Activated CD8-positive, alpha-beta memory T cell treated with anti-CD3 and anti-CD28 coated beads, Interleukin-2, amount 50 U/mL, for 1 hour (primary cell): ENCODE measurements around the gene KY.

Experiments
- DNase-seq: peaks from one replicate; pipeline ENCODE4 v3.0.0-alpha.2; 2020; ENCODE audit errors: extremely low read depth

Gene KY

DNA sequence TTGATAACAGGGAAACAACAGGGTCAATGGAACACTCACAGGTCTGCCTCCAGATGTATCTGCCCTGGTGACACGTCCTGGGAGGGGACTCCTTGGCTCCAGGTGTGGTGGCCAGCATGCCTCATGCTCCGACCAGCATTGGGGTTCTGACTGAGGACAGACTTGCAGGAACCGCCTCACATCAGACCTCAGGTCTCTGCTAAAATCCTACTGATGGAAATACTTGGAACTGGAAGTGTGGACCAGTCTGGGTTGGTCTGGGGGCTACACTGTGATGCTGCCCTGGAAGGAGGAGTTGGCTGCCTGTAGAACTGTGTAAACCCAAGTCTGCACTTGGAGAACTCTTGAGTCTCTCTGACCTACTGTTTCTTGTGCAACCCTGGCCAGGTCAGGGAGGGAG is 17.1 kb upstream of the KY start:
- DNase-seq, result no peak

DNA sequence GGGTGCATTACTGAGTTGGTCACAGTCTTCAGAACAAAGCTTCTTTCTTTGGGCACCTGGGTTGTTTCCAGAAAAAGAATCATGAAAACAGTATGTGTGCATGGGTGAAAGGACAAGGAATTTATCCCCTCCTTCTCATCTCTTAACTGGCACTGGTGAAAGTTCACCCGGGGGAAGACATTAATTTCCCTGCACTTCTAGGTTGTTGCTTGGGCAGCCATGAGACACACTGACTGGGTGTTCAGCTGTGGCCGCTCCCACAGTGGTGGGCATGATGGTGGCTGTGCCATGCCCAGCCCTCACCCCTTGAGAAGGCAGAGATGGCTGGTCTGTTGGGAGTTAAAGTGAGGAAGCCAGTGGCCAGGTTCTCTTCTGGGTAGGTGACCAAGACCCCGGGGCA is 16.6 kb upstream of the KY start:
- no peak for DNase-seq

- DNase-seq, result no peak
Measured at GRCh38 chr3:134666885-134667284, 16.1 kb upstream of the KY start.

DNA sequence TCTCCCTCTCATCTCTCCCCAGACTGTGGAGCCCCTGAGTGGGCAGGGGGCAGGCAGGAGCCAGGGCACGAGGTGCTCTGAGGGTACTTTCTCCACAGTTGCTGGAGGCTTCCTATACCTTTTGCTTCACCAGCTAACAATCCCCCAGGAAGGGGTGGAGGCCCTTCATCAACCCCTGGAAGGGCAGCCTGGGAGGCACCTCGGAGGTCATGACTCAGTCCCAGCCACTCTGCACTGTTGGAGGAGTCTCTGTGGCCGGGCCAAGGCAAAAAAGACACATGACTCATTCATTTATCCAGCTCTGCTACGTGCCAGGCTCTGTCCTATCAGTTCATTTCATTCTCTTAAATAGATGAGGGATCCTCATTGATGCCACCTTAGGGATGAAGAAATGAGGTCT is 15.6 kb upstream of the KY start:
- DNase-seq, result no peak

GRCh38 chr3:134666052-134666451 is 15.2 kb upstream of the KY start:
- no peak for DNase-seq

- no peak for DNase-seq
Measured at GRCh38 chr3:134665243-134665642, 14.4 kb upstream of the KY start.

- no peak for DNase-seq
Measured at GRCh38 chr3:134663721-134664456, 13.1 kb upstream of the KY start.

- no peak for DNase-seq
Measured at GRCh38 chr3:134660046-134660441, 9.2 kb upstream of the KY start.

DNA sequence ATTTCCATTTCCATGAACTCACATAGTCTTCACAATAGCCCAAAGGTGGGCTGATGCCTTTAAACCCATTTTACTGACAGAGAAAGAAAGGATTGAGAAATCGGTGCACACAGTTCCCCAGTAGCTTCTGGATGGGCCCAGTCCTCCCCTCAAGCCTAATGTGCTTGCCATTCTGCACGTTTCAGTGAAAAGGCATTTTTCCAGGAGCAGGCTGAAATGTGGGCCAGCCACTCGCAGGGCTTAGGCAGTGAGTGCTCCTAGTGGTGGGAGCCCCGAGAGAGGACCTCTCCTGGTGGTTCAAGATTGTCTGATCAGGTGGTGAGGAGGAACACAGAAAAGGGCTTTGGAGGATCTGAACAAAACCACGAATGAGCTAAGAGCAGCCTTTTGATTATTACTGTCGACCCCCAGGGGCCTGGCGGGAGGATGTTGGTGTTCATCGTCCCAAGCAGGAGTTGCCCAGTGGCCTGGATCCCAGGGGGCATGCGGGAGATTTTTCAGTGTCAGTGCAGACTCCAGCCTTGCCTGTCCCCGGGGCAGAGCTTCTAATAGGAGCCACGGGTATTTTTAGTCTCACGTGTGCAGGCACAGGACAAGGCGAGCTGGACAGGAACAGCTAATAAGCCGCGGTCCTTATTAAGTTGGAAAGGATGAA is 8.7 kb upstream of the KY start:
- no peak for DNase-seq

DNA sequence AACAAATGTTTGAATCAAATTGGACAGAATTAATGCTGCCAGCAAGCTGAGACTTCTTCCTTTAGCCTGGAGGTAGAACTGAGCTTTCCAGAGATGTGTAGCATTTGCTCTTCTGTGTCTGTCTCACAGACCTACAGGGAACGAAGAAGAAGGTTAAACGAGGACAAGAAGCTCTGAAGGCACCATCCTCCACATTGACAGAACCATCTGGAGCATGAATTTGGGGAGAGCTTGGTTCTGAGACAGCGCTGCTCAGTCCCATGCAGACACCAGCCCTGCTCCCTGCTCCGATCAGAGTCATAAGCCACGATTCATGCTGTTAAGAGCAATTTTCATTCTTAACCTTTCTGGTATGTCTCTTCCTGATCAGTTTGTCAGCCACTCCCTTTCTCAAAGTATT is 7.7 kb upstream of the KY start:
- no peak for DNase-seq

DNA sequence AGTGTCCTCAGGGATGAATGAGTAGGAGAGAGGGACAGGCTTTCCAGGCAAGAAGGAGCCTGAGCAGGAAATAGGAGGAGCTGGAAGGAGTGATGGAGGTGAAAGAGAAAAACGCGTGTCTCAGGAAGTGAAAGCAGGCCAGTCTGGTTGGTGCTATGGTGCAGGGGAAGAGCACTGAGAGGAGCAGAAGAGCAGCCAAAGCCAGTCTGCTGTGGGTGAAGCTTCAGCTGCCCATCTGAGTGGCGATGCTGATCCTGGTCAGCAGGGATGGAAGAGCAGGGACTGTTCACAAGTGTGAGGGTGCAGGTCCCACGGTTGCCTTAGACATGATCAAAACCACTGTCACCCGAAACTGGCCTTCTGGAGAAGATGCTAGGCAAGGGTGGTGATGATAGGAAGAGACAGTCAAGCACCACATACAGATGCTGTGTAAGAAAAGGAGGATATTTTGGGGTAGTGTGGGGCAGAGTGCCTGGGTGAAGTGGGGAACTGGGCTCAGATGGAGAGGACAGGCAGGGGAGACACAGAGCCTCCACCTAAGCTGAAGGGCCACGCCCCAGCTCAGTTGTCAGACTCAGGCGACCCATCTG is 5.5 kb upstream of the KY start:
- DNase-seq, result no peak

- no peak for DNase-seq
Measured at GRCh38 chr3:134655706-134656105, 4.9 kb upstream of the KY start.

DNA sequence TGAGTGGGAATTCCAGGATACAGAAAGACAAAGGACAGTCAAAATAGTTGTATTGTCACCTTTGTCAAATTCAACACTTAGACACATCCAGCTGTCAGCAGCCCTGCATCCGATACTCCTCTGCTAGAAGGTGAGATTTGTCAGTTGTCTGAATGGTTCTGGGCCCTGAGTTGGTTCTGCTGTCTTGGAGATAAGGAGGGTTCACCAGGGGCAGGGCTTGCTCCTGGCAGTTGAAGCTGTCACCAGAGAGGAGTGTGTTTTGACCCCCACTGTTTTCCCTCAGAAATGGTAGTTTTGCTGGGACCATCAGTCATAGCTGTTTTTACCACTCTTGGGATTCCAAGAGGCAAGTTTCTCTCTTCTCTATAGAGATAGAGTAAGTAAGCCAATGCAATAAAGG is 3.2 kb upstream of the KY start:
- DNase-seq, result no peak

DNA sequence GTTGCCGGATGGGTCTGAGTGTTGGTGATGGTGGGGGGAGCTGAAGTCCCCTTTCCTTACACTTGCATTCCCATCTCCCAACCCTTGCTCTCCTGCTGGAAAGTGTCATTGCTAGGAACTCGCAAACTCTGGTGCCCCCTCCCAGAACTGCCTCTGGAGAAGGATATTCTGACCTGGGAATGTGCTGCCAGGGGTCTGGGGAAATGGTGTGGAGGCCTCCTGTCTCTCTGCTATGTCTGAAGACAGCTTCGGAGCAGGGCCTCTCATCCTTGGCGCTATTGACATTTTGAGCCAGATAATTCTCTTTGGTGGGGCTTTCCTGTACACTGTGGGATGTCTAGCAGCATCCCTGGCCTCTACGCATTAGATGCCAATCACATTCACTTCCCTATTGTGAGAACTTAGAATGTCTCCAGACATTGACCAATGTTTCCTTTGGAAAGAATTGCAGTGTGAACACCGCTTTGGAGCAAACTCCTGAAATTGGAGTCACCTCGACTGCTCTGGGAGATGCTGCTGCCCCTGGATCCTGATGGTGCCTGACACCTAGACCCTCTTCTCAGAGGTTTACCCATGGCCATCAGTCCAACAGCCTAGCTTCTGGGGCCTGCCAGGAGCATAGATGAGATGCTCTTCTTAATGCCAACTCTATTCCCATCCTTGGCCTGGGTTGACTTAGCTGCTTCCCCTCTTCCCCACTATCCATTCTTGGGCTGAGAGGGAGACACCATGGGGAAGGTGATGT is 2.2 kb upstream of the KY start:
- no peak for DNase-seq

GRCh38 chr3:134652409-134652831 is 1.6 kb upstream of the KY start:
- no peak for DNase-seq

DNA sequence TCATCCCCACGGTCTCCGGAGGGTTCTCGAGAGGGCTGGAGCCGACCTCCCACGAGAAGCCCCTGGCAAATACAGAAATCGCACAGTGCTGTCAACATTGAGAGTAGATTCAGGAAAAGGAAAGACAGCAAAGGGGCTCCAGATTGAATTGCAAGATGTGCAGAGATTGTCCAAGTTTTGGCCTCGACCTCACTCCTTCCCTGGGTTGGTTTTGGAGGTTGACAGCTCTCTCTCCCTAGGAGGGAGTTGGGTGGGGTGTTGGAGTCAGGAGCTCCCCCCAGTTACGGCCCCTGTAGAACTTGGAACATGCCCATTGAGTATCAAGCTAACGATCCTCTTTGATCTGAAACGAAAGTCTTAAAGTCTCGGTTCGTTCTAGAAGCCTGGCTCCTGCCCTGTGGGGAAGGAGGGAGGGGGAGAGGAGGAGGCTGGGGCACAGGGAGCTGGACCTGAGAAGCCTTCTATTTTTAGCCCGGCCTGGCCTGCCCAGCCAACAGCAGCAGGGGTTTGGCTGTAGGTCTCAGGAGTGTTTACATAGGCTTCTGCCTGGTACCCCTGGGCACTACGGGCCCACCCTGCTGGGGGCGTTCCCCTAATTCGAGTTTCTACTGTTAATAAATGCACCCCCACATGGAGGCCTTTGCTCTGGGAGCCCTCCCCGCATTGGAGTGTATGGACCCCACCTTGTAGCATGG is 672 bp upstream of the KY start:
- DNase-seq, result no peak

DNA sequence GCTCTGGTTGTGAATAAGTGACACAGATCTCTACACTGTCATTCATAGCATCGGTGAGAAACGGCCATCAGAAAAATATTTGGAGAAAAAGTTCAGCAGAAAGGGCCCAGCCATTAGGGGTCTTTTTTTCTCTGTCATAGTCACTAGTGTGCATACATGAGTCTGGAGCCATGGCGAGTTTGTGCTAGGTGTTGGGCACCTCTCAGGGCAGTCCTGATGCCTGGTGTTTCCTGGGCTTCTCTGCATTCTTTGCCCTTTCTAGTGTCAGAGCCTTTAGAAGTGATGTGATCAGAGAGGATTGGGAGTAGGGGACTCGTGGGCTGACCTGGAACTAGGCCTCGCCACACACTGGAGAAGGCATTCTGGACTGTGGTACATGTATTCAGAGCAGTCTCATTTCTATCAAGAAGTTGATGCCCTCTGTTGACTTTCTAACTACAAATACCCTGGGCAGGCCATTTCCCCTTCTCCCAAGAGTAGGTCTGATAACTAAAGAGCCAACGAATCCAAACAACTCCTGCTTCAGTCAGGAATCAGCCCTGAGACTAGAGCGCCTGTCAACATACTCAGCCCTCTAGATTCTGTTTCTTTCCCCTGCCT is 1.6 kb downstream of the KY start:
- no peak for DNase-seq

DNA sequence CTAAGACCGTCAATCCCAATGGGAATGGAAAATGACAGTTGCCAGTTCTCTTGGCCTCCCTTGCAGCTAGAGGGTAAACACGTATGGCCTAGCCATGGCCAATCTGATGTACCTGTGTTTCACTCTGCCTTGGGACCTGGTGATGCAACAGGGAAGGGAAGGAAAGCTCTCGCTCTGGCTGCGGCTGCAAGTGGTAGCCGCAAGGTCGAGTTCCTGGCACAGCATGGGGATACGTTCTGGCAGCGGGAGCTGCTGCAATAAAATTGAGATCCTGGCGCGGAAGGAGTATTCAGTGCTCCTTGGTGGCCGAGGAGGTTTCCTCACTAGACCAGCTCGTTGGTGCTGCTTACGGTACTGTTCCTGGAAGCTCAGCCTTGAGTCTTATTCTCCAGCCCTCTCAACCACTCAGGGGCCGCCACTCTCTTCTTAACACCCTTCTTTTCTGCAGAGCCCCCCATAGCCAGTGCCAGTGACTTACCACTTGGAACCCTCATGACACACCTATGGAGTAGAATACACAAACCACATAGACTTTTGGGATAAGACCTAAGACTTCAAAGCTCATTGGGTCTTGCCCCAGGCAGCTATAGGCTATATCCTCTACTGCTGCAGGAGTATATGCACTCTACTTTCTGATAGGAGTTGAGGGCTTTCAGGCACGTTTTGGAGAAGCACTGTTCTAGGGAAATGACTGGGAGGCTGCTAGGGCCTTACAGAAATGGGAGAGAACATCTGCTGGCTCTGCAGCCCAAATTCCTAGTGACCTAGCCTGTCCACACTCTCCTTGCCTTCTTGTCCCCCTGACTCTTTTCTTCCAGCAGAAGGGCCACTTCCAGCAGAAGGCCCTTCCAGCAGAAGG is 2.7 kb downstream of the KY start:
- DNase-seq, result no peak

GRCh38 chr3:134646086-134646485 is 4.7 kb downstream of the KY start:
- DNase-seq, result no peak

DNA sequence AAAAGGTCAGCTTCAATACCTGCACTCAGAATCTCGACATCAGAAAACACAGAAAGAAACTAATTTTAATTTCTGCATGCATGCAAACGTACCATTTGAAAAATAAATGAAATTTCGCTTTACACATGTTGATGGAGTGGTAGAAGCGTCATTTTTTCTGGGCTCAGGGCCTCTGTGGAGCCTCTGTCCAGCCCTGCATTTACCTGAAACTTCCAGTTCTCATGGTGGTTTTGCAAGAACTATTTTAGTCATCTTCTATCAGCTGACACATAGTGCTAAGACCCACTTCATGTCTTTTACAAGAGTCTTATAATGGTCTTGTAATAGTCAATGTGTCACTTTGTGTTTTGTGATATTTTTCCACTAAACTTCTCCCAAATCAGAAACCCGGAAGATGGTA is 5.3 kb downstream of the KY start:
- DNase-seq, result no peak
